Measurements from ENCODE around the gene SIPA1L3. TPM values are rescaled to one million over a fixed set of nuclear protein-coding genes. Genes with fewer than 3 reads are reported as not detected.
"Not testable (repeated sequence)": the region's sequence is repeated elsewhere in the genome, so short reads cannot be mapped to it uniquely, and the experiment has no call there.

SIPA1L3 gene
- total RNA-seq, 2 experiments from 2014 or later = 8.9 to 9.8 TPM

- TF ChIP-seq, protein P1, sequence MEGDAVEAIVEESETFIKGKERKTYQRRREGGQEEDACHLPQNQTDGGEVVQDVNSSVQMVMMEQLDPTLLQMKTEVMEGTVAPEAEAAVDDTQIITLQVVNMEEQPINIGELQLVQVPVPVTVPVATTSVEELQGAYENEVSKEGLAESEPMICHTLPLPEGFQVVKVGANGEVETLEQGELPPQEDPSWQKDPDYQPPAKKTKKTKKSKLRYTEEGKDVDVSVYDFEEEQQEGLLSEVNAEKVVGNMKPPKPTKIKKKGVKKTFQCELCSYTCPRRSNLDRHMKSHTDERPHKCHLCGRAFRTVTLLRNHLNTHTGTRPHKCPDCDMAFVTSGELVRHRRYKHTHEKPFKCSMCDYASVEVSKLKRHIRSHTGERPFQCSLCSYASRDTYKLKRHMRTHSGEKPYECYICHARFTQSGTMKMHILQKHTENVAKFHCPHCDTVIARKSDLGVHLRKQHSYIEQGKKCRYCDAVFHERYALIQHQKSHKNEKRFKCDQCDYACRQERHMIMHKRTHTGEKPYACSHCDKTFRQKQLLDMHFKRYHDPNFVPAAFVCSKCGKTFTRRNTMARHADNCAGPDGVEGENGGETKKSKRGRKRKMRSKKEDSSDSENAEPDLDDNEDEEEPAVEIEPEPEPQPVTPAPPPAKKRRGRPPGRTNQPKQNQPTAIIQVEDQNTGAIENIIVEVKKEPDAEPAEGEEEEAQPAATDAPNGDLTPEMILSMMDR (IDR thresholded peaks at IDR 0.05) = no peak
- intact Hi-C loops (cut with micrococcal nuclease) = no loop called here
- Mint-ChIP-seq H3K27me3 (no peaks in the 10 kb centered on the region), H3K4me1 (ENCODE audit: low read depth) (peaks cover 11% of the 10 kb centered on the region), H3K36me3 (ENCODE audit: low read depth) (no peaks in the 10 kb centered on the region), H3K9me3 (no peaks in the 10 kb centered on the region), H3K27ac (no peak overlapping the region), H3K4me3 (no peak overlapping the region)
- ChIA-PET CTCF (interaction anchor here (1.2 kb wide), 1 partner anchor 160 kb away, joined by 3 read pairs; no protein-coding TSS in a partner anchor), POLR2A (interaction anchor here (0.7 kb wide), 1 partner anchor 11 kb away, joined by 3 read pairs; no protein-coding TSS in a partner anchor)
- DNase-seq (no peak), ATAC-seq (no peak)
Measured at GRCh38 chr19:38062959-38063761, 156.2 kb downstream of the SIPA1L3 start.

DNA sequence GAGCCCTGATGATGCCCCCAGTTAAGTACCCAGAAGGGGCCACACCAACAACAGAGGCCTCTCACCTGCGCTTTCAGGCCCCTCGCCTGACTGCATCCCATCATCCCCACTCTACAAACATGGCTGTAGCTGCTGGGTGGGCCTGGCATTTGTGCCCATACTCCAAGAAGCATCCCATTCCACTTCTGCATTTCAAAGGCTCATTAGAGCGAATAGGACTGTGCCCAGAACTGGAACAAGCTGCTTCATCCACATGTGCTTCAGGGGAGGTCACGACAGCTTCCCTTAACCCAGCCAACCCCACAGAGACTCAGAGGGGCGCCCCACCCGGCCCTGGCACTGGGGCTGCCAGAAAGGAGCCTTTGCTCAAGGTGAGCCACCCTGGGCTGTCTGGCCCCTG, 156.9 kb downstream of the SIPA1L3 start:
- Mint-ChIP-seq H3K4me1 (ENCODE audit: low read depth) (peaks cover 9% of the 10 kb centered on the region), H3K4me3 (no peak overlapping the region), H3K9me3 (no peaks in the 10 kb centered on the region), H3K27me3 (no peaks in the 10 kb centered on the region), H3K36me3 (ENCODE audit: low read depth) (no peaks in the 10 kb centered on the region), H3K27ac (no peak overlapping the region)
- ATAC-seq (no peak), DNase-seq (no peak)
- ChIA-PET POLR2A (no interaction called here), CTCF (interaction anchor here (1.2 kb wide), 1 partner anchor 161 kb away, joined by 3 read pairs; no protein-coding TSS in a partner anchor)
- TF ChIP-seq, protein P1 (IDR thresholded peaks at IDR 0.05) = no peak
- intact Hi-C loops (cut with micrococcal nuclease) = no loop called here

- no peaks in the 10 kb centered on the region for H3K9me3 Mint-ChIP-seq
- TF ChIP-seq, protein P1 (IDR thresholded peaks at IDR 0.05) = no peak
- H3K27me3 Mint-ChIP-seq = no peaks in the 10 kb centered on the region
- intact Hi-C loops (cut with micrococcal nuclease) = no loop called here
- ChIA-PET CTCF (no interaction called here), POLR2A (interaction anchor here (0.7 to 2.2 kb wide), 3 partner anchors 16 to 88 kb away, joined by 3 to 7 read pairs (median 4); no protein-coding TSS in a partner anchor)
- no peak overlapping the region for H3K4me3 Mint-ChIP-seq
- ATAC-seq = no peak
- no peaks in the 10 kb centered on the region for H3K36me3 Mint-ChIP-seq (ENCODE audit: low read depth)
- peaks cover 5% of the 10 kb centered on the region for H3K4me1 Mint-ChIP-seq (ENCODE audit: low read depth)
- no peak for DNase-seq
- no peak overlapping the region for H3K27ac Mint-ChIP-seq
Measured at GRCh38 chr19:38064661-38065425, 157.8 kb downstream of the SIPA1L3 start.

GRCh38 chr19:38065775-38066174, 158.8 kb downstream of the SIPA1L3 start:
- H3K36me3 Mint-ChIP-seq (ENCODE audit: low read depth); DNase-seq; H3K9me3 Mint-ChIP-seq; H3K27me3 Mint-ChIP-seq; CTCF ChIA-PET; H3K27ac Mint-ChIP-seq; H3K4me3 Mint-ChIP-seq; ATAC-seq; intact Hi-C loops (cut with micrococcal nuclease); H3K4me1 Mint-ChIP-seq (ENCODE audit: low read depth): not testable (repeated sequence)
- POLR2A ChIA-PET = interaction anchor here (1.2 to 2.2 kb wide), 2 partner anchors 15 to 18 kb away, joined by 3 to 7 read pairs; no protein-coding TSS in a partner anchor

- TF ChIP-seq, protein P1 (IDR thresholded peaks at IDR 0.05) = no peak
- no peak for DNase-seq
- intact Hi-C loops (cut with micrococcal nuclease) = no loop called here
- no peak overlapping the region for H3K27ac Mint-ChIP-seq
- peaks cover 1% of the 10 kb centered on the region for H3K36me3 Mint-ChIP-seq (ENCODE audit: low read depth)
- ChIA-PET POLR2A (no interaction called here), CTCF (no interaction called here)
- no peaks in the 10 kb centered on the region for H3K4me1 Mint-ChIP-seq (ENCODE audit: low read depth)
- peaks cover 1% of the 10 kb centered on the region for H3K9me3 Mint-ChIP-seq
- no peak overlapping the region for H3K4me3 Mint-ChIP-seq
- H3K27me3 Mint-ChIP-seq = no peaks in the 10 kb centered on the region
- no peak for ATAC-seq
Measured at GRCh38 chr19:38068826-38069225, 161.8 kb downstream of the SIPA1L3 start.

All from activated CD8-positive, alpha-beta T cell treated with anti-CD3 and anti-CD28 coated beads for 36 hours (primary cell).